ENCODE data around the gene ABHD15.
A peak's percentile ranks its signal among the peaks of the same experiment; 100 is the strongest.

ABHD15 gene

DNA sequence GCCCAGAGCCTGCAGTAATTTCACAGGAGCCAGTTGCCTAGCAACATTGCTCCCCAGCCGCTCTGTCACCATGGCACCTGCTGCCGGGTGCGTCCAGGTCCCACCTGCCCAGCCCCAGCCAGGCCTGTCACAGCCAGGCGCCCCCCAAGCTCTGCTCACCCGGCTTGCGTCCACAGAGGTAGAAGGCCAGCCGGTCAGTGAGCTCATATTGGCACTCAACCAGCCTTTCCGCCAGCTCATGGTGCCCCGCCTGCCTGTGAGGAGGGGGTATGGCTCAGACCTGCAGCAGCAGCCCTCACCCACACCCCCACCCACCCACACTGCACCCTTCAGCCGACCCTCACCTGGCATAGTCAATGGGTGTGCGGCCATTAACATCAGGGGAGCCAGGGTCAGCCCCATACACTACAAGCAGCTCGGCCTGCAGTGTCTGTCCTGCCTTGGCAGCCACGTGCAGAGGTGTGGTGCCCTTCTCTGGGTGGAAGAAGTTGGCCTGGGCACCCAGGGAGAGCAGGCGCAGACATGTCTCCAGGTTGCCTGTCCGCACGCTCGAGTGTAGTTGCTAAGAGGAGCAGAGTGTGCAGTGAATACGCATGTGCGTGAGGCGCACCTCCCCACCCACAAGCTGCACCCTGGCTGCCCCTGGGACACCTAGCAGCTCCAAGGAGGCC is 14.9 kb upstream of the ABHD15 start:
- peak; percentile 16 for DNase-seq

DNA sequence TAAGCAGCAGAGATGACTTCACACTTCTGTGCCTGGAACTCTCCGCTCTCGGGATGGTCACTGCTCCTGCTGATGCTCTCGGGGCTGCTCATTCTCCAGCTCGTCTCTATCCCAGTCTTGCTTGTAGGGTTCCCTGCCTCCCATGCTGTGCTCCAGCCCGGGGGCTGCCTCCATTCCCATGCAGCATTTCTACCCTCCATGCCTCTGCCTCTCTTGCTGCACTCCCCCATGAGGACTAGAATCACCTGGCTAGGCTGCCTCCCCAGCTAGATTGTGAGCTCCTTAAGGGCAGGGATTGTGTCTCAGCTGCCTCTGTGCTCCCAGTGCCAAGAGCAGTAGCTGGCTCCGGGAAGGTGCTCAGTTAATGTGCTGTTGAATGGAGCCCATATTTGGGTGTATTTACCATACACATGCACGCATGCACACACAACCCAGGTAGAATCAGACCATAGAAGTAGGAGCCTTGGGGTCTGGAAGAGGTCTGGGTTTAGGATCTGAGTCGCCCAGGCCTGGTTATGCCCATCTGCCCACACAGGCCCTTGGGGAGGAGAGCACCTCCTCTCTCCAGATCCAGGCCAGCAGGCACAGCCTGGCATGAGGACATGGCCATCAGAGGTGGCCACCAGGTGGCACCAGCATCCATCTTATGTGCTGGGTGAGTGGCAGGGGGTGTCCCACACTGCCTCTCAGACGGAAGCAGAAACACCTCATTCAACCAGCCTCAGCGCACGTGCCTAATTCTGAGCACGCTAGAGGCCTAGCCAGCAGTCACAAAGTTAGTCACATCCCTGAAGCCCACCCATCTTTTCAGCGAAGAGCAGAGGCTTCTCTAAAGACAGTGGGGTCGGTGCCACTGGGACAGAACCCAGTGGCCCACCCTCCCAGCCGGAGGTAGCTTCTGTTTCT is 13.3 kb upstream of the ABHD15 start:
- peak; percentile 61 for DNase-seq

DNA sequence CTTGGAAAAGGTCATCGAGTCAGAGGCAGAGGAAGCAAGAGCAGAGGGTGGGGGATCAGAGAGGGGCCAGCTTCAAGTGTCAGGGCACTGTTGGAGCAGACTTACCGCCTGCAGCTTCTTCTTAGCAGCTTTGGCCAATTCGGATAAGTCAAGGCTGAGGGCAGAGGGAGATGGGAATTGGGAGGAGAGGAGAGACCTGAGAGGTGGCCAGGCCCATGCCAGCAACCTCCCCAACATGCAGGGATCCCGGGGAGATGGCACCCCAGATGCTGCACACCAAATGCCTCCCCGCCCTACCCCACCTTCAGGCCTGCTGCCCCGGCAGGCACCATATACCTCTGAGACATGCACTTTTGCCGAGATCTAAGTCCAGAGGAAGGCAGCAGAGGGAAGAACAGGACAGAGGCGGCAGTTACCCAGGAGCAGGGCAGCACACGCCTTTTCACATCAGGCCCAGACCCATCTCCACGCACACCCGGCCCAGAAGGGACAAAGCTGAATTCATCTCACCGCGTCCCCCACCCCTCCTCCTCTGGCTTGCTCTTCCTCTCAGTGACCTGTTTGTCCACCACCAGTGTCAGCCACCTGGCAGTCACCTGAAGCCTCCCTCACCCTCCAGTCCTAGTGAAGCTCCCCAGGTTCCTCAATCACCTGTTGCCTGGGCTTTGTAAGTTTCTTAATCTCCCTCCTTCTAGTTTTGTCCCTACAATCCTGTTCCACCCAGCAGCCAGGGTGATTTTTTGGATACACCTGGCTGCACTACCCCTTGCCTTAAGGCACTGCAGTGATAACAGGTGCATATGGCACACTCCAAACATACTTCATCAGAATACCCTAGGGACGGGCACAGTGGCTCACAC is 12.0 kb upstream of the ABHD15 start:
- DNase-seq = no peak

DNA sequence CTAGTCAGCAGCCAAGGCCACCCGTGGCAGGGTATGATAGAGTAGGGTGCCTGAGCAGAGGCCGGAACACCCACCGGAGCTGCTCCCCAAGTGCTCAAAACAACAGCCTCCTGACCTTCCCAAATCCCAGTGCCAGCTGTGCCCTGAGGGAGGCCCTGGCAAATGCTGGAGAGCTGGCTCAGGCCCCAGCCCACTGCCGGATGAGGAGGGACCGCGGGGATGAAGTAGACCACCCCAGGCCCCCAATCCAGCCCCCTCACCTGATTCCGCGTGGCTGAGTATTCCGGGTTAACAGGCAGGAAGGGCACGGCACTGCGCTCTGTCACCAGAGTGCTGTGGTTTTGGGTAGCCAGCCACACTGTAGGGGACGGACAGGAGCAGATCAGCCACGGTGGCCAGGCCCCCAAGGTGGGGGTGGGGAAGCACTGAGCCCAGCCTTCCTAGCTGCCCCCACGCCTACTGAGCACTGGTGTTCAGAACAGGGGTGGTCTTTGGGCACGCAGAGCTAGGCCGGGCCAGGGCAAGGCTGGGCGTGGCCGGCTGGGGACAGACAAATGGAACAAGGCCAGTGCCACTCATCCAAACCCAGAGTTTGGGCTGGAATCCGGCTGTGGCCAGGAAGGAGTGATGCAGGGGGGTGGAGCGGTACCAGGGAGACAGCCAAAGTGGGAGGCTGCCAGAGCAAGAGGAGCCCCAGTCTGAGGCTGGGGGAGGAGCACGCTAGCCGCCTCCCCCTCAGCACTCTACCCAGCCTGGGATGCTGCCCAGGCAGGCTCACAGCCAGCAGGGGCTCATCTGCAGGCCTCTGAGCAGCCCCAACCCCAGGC is 10.8 kb upstream of the ABHD15 start:
- no peak for DNase-seq

DNA sequence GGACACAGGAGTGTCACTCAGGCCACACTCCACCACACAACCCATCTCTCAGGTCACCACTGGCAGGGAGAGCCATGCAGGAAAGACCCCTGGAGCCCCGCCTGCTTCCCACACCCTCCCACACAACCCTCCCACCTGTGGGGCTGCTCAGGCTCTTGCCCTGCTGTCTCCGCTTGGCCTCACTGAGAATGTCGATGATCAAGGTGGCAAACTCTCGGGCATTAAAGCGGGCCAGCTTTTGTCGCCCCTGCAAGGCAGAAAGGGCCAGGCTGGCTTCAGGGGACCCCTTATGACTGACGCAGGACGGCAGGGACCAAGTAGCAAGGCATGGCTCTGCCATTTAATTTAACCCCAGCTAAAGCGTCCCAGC is 10.1 kb upstream of the ABHD15 start:
- DNase-seq = no peak

DNA sequence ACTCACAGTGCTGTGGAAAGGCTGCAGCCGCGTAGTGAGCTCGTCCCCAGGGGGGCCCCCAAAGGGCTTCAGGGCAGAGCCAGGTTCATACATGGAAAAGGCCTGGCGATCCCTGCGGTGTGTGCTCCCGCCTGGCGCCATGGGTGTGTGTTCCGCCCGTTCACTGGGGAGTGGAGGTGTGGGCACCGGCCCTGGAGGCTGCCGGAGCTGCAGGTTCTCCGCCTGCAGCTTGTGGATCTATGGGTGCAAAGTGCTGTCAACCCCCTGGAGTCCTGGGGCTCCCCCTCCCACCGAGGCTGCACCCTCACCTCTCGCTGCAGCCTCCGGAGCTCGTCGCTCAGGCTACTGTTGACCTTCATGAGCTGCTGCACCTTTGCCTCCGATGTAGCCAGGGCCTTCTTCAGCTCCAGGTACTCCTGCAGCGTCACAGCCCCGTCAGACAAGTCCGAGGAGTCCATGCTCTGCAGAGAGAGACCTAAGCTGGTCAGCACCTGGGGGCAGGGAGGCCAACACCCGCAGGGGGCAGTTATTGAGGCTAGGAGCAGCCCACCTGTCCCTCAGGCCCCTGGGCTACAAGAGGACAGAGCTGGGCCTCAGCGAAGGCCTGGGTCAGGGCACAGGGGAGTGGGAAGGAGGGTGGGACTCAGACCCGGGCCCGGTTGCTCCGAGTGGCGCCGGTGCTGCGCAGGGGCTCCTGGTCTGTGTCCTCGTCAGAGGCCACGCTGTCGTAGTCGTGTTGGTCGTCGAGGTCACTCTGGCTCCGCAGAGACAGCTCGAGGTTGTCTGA is 9.6 kb upstream of the ABHD15 start:
- DNase-seq = no peak

DNA sequence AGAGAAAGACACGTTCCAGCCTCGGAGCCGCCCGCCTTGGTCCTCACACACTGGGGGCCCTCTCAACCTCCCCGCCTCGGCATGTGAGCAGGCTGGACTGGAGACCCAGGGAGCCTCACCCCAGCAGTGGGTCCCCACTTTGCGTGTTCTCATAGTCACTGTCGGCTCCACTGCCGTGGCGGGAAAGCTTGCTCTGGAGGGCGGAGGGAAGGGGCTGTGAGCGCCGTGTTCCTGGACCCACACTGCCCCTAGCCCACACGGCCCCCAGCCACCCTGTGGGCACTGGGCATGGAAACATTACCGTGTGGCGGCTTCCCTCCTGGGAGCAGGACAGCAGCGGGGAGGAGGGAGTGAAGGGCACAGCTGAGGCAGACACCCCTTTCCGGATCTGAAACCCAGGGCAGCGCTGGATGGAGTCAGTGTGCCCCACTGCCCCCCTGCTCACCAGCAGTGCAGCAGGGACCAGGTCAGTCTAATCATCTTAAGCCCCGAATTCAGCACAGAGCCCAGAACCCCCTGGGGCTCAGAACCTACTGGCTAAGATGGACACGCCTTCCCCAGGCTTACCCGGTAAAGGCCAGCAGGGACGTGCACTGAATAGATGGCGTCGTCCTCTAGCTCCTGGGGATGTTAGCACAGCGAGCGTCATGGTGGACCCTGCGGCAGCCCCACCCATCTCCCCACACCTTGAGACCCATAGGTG is 8.8 kb upstream of the ABHD15 start:
- no peak for DNase-seq

DNA sequence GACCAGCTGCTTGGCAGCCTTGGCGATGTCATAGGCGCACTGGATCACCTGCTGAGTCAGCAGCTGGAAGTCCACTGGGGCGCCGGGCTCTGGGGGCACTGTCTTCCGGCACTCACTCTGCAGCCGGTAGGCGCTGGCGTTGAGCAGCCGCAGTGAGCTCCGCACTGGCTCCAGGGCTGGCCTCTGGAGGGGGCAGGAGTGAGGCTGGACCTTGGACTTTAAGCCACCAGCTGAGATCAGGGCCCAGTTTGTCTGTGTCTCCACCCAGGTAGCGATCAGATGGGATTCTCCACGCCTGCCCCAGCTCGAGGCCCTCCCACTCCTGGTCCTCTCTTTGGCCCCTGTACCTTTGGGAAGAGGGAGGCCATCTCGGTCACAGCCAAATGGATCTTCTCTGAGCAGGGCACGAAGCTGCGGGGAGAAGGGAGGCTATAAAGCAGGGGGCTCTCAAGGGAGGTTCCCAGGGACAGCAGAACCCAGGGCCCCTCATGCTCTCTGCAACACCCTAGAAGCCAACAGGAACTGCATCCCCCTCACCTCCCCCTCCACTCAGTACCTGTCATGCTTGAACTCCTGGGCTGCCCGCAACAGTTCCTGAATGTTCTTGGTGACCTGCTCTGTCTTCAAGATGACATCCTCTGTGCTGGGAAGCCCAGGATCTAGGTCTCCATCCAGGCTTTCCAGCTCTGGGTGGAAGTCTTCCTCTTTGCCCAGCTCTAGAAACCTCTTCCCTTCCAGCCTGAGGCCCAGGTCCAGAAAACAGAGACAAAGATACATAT is 8.1 kb upstream of the ABHD15 start:
- no peak for DNase-seq

DNA sequence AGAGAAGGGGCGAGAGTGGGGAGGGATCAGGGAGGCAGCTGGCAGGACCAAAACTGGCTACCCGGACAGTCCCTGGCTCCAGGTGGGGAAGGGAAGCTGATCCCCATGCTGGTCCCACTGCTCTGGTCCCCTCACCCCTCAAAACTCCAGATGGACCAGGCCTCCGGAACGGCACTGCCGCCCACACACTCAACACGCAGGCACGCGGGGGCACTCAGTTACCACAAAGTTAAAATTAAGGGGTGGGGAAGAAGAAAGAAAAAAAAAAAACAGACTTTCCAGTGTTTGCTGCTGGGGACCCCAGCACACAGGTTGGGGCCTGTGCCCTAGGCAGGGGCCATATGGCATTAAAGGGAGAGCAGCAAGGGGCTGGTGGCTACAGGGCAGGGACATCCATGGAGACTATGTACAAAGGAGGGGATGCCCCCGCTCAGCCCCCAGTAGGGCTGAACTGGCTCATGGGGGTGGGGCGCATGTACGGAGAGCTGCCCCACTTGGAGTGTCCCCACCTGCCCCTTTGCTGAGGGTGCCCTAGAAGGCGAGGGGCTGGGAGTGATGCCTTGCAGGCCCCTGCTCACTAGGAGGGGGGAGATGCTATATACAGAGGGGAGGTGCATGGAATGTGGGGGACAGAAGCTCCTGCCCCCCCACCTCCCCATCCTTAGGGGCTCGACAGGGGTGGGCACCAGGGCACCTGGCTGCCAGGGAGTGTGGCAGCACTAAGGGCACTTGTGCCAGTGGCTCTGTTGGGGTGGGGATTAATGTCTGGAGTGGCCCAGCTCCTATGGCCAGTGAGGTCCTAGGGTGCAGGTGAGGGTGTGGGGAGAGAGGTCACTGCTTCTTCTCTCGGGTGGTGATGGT is 7.3 kb upstream of the ABHD15 start:
- DNase-seq = no peak

DNA sequence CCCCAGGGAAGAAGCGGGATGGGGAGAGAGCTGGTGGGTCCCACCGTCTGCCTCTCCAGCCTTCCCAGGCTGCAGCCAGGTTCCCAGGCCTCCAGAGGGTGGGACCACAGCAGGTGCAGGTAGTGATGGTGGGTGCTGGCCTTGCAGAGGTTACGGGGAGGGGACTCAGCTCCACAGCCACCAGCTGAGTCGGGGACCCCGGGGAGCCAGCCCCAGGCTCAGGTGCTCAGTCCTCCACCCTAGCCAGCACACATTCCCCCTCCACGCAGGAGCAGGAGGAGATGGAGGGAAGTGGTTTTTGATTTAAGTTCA is 6.7 kb upstream of the ABHD15 start:
- DNase-seq = no peak

DNA sequence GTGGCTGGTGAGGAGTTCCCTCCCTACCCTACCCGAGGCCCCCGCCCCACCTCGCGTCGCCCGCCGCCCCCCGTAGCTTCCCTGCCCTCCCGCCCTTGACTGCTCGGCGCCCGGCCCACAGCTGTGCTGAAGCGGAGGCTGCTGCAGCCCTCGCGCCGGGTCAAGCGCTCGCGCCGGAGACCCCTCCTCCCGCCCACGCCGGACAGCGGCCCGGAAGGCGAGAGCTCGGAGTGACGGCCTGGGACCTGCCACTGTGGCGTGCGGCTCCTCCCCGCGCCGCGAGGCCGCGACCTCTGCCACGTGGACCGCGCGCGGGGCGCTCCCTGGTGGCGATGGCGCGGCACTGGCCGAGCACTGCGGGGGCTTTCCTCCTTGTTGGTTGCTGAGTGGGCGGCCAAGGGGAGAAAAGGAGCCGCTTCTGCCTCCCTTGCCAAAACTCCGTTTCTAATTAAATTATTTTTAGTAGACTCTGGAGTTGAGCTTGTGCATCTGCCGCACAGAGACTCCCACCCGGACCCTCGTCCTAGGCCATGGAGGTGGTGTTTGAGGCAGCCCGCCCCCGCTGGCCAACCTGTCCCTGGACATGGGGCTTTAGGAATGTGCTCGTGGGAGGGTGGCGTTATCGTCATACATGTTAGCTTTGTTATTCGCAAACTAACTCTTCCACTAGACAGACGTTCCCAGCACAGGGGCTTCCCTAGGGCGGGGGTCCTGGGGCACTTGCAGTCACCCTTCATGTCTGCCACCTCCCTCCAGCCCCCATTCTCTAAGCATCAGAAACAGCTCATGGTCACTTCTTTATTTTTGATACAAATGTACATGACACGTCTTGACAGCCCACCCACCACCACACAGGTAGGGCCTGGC is 6.1 kb upstream of the ABHD15 start:
- no peak for DNase-seq

DNA sequence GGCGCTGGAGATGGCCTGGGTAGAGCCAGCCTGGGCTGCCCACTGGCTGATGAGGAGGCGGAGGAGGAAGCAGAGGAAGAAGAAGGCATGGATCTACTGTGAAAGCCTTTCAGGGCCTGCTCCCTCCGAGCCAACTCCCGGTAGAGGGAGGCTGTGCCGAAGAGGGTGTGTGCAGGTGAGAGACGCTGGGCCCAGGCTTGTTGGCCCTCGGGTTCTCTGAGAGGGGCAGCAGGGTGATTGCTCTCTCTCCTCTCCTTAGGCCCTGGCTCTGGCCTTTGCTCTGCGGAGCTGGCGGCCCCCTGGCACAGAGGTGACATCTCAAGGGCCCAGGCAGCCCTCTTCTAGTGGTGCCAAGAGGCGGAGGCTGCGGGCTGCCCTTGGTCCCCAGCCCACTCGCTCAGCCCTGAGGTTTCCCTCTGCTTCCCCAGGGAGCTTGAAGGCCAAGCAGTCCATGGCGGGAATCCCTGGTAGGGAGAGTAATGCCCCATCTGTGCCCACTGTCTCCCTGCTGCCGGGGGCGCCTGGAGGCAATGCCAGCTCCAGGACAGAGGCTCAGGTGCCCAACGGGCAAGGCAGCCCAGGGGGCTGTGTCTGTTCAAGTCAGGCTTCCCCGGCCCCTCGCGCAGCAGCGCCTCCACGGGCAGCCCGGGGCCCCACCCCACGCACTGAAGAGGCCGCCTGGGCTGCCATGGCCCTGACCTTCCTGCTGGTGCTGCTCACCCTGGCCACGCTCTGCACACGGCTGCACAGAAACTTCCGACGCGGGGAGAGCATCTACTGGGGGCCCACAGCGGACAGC is 5.2 kb upstream of the ABHD15 start:
- DNase-seq = no peak

DNA sequence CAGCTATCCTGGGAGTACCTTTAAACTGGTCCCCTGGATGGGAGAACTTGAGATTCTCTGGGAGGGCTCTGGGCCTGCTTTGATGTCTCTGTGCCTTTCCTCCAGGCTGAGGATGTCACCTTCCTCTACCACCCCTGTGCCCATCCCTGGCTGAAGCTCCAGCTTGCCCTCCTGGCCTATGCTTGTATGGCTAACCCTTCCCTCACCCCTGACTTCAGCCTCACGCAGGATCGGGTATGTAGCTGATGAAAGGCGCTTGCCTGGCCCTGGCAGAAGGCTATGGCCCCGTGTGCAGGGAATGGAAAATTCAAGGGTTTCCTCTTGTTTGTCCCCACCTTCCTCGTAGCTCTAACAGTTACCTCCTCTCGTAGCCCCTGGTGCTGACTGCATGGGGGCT is 4.6 kb upstream of the ABHD15 start:
- no peak for DNase-seq

DNA sequence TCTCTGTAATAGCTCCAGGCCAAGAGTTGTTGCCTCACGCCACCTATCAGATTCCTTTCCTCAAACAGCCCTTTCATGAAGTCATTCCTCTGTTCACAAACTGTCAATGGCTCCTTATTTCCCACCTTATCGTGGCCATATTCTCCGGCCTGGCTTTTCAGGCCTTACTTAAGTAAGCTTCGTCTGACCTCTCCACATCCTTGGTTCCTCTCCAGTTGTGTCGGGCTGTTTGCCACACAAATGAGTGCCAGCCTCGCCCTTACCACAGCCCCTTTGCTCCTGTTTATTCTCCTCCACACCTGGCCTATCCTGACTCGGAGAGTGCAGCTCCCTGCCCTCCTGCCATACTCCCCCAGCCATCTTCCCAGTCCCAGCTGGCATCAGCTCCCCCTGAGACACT is 3.7 kb upstream of the ABHD15 start:
- no peak for DNase-seq

DNA sequence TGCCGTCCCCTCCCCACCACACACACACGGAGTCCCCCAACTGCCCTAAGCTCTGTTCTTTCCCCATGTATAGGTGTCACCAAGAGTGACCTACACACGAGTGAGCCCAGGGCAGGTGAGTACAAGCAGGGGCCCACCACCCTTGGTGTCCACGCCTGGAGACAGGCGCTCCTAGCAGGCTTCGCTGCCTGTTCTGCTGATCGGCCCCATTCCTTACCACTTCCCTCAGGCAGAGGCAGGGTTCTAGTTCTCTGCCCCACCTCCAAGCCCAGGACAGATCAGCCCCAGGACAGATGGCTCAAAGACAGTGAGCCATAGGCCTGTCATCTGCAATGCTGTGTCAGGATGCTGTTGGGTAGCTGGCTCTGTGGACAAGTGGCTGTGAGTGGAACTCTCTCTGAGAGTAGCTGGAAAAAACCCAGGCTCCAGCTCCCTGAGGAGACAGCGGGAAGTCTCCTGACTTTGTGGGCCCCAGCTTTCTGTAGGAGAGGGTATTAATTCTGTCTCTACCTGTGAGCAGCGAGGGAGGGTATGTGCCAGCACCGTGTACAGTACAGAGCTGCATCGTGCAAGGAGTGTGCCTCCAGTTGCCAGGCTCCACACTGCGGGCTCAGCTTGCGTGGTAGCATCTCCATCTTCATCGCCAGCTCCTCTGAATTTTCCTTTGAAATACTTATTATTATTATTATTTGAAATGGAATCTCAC is 2.6 kb upstream of the ABHD15 start:
- DNase-seq = no peak

DNA sequence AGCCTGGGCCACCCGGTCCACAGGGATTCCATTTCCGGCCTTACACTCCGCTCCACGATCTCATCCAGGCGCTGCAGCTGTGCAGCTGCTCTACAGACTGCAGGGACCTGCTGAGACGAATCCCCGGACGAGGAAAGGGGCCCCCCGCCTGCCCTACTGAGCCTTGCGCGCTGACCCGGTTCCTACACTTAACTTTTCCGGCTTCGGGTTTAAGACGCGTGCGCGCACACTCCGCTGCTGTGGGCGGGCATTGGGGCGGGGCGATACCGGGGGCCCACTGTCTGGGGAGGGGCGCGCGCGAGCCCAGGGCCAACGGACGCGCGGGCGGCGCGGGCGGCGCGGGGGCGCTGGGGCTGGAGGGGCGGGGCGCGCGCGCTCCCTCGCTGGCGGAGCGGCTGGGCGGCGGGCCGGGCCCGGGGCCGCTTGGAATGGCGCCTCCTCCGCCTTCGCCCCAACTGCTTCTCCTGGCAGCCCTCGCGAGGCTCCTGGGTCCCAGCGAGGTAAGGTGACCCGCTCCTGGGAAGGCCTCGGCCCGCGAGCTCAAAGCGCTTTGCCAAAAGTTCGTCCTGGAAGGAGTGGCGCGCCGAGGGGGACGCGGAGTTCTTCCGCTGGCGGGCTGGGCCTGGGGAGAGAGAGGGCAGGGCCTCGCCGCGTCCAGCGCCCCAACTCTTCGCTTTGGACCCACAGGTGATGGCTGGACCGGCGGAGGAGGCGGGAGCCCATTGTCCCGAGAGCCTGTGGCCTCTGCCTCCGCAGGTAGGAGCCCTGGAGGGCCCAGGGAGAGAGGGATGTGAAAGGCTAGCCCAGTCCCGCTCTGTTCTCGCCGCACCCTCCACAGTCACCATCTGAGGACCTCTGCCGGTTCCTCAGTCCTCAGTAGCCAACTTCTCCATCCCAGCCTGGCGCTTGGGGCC is 1.8 kb upstream of the ABHD15 start, which contains the start of gene TP53I13:
TP53I13 (plus strand) TSS at position 371 of the 914 bp plus-strand sequence; CDS start at position 429, 58 bp downstream.
- DNase-seq = peak; percentile 78
